Activated T-cell treated with anti-CD3 and anti-CD28 coated beads for 48 hours (primary cell): Measurements from ENCODE around the gene LMCD1.

ENCODE experiments used
- DNase-seq: peaks from one replicate; pipeline ENCODE4 v3.0.0-alpha.2; 2020; ENCODE audit warnings: low read depth

Gene LMCD1

DNA sequence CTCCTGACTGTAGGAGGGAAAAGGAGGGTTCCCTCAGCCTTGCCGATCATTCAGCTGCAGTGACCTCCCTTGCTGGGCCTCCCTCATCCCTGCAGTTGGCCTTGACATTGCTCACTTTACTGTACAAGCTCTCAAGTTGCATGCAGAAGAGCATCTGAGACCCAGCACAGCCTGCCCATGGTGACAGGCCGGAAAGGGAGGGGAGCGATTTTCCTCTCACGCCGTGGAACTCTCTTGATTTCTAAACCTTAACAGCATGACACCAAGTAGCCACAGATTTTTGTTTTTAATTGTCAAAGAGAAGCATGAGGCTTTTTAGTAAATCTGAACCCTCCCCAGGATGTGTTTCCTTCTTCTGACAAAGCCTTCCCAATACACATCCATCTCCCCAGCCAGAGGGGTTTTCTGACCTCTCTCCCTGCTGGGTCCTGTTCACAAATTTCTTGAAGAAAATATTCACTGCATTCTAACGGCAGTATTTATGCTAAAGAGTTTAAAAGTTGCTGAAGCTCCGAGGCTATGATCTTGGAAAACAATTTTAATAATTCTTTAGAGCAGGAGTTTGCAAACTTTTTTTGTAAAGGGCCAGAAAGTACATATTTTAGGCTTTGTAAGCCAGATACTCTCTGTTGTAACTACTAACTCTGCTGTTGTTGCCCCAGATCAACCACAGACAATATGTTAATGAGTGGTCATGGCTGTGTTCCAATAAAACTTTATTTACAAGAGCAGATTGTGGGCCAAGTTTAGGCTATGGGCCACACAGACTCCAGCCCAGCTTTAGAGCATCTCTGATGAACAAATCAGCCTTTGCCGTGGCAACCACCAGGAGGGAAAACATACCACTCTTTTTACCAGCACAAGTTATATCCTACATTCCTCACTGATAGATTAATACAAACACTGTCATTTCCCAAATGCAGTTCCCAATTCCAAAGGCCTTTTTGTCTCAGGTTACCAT lies 34.8 kb downstream of the LMCD1 start:
- no peak for DNase-seq

DNA sequence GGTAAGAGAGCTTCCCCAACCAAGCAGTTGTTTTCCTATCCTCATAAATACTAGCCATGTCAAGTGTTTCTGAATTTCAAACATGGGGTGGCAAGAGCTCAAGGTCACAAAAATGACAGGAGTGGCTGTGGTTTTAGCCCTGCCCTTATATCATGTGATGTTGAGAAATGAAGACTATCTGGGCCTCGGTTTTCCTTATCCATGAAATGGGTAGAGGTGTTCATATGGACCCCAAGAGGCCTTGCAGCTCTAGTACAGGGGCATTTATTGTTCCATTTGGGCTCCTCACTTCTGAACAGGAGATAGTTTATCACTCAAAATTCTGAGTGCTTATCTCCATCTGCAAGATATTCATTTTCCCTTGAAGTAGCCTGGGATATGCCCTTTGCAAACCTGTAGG lies 35.8 kb downstream of the LMCD1 start:
- no peak for DNase-seq

DNA sequence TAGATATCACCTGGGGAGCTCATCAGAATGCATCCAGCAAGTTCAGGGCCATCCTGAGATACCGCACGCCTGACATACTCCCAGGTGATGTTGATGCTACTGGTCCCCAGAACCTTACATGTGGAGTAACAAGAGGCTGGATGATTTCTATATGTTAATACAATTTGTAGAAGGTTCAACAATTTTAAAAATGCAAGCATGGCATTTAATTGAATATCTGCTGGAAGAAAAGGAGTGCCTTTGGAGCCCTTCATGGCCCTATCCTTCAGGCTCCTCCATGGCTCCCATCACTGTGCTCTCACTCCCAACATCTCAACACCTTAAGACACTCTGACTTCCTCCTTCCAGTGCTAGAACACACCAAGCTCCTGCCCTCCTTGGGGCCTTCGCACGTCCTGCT lies 36.6 kb downstream of the LMCD1 start:
- DNase-seq: no peak

DNA sequence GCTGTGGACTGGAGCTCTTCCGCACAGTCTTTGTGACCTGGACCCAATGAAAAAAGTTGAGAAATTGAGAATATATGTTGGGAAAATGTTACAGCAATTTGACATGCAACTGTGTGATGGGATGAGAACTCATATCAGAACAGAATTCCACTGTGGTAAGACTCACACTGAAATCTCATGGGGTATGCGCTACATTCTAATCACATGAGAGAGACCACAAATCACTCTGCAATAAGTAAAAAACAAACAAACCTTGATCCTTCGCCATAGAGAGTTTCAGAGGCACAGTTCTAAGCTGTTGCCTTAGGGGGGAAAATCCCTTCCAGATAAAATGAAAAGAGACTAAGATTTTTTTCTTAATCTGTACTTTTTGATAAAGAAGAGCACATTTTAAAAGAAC lies 37.3 kb downstream of the LMCD1 start:
- no peak for DNase-seq

DNA sequence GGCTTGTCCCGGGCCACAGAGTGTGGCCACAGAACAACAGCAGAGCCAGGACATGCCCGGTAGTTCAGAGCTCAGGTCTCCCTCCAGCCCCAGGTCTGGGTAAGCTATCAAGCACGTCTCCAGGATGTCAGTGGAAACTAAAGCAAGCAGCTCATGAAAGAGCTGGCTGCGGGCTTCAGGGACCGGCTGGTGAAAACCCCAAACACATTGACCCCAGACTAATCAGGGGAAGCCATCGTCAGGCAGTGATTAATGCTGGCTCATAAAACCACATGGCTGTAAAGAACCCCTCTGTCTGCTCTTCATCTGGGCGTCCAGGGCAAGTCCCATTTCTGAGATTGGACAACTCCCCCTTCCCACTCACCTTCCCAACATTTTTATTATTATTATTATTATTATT lies 37.8 kb downstream of the LMCD1 start:
- no peak for DNase-seq

DNA sequence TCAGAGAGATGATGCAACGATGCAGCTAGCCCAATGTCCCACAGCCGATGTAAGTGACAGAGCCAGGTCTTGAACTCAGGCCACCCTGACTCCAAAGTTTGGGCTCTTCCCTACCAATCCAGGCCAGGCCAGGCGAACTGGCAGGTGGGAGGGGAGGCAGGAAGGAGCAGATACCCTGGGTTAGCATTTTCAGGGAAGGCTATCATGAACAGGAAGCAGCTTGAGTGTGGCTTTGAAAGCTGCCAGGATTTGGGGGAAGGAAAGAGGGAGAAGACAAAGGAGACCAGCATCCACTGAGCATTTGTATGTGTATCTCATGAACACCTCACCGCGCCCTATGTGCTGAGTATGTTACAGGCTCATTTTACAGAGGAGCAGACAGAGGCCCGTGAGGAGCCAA lies 38.8 kb downstream of the LMCD1 start:
- DNase-seq: no peak

DNA sequence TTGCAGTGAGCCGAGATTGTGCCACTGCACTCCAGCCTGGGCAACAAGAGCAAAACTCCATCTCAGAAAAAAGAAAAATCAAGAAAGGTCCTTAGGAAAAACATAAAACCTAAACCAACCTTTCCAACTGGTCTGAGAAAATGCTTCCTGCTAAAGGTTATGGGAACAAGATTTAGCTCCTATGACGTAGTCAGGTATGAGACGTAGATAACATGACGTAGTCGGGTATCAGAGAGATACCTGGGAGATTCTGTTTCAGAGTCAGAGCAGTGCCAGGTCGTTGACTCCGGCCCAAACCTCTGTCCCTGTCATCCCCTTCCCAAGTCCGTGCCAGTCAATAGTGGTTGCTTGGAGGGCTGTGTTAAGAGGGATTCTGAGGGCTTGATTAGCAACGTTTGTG lies 39.9 kb downstream of the LMCD1 start:
- no peak for DNase-seq

DNA sequence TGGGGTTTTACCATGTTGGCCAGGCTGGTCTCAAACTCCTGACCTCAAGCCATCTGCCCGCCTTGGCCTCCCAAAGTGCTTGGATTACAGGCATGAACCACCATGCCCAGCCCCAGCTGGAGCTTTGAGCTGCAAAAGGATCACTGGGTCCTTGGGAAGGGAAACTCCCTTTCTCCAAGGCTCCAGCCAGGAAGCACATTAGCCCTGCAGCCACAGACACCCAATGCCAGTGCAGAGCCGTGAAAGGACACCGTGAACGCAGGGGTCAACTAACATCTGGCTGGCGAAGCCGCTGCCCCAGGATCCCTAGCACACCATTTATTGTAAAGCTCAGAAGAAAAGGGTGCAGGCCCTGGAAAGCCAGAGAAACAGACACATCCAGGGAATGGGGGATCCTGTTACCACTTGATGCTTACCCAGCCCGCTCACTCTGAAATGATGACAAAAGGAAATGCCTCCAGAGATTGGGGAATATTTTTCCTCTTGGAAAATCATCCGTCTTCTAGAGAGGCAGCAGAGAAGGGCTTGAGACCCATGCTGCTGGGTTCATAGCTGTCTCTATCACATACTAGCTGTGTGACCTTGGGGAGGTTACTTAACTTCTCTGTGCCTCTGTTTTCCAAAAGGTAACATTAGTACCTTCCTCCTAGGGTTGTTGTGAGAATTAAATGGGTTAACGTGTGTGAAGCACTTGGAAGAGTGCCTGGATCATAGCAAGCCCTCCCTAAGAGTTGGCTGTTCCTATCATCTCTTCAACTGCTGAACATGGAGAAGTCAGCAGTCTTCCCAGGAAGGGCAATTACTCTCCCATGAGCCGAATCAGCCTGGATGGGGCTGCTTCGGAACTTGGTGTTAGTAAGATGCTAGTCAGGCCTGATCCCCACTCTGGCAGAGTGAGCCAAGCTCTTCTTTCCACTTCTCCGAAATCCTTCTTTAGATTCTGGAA lies 40.8 kb downstream of the LMCD1 start:
- DNase-seq: no peak

DNA sequence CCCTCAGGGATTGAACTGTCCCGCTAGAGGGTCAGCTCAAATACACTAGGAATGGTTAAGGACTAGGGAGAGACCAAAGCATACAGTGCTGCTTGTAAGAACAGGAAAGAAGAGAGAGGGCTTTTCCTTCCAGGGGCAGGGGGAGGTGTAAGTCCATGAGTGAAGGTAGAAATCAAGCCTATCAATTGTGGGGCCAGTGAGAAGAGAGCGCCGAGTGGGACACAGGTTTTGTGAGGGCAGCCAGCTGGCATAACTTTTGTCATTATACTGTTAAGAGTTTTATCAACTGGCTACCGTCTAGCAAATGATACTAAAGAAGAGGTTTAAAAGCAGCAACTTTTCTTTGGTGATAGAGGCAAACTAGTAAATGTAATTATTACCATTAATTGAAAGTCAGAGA lies 45.0 kb downstream of the LMCD1 start:
- no peak for DNase-seq

DNA sequence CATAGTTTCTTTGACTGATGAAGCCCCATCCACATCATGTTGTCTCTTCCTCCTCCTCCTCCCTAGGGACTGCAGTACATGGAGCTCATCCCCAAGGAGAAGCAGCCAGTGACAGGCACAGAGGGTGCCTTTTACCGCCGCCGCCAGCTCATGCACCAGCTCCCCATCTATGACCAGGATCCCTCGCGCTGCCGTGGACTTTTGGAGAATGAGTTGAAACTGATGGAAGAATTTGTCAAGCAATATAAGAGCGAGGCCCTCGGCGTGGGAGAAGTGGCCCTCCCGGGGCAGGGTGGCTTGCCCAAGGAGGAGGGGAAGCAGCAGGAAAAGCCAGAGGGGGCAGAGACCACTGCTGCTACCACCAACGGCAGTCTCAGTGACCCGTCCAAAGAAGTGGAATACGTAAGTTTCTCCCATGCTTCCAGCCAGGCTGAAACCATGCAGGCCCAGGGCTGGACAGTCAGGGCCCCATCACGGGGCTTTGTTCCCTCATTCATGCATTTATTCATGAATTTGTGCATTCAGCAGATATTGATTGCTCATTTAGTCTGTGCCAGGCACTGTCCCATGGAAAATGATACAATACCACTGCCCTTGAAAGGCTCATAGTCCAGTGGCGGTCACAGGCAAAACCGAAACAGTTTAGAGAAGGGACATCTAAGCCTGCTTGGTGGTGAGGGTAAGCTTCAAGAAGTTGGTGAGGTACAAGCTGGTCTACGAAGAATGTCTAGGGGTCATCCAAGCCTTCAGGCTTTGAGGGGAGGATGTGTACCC lies 47.1 kb downstream of the LMCD1 start:
- no peak for DNase-seq

DNA sequence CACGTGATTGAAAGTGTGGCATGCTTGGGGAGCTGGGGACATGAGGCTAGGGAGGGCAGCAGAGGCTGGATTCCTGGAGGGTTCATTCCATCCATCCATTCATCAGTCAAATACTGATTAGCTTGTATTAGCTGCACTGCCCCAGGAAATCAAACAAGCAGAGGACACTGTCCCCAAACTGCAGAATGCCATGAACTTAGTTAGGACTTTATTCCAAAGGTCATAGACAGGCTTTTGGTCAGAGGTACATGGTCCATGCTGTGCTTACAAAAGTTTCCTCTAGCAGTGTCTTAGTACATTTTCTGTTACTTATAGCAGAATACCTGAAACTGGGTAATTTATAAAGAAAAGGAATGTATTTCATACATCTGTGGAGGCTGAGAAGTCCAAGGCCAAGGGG lies 47.7 kb downstream of the LMCD1 start:
- DNase-seq: no peak

DNA sequence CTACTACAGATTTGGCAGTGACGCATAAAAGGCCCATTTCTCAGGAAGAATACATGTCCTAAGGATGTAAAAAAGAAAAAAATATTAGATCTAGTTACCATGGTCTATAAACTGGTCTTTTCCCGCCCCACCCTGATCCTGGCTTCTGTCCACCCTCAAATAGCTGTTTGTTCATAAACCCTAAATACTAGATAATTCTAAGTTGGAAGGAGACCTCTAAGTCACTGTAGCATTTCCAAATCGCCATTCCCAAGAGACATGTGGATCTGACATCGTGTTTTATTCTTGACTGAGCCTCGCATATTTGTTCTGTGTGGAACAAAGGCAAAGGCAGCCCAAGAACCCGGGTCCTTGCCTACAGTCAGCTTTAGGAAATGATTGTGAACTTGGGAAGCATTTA lies 49.0 kb downstream of the LMCD1 start:
- no peak for DNase-seq

DNA sequence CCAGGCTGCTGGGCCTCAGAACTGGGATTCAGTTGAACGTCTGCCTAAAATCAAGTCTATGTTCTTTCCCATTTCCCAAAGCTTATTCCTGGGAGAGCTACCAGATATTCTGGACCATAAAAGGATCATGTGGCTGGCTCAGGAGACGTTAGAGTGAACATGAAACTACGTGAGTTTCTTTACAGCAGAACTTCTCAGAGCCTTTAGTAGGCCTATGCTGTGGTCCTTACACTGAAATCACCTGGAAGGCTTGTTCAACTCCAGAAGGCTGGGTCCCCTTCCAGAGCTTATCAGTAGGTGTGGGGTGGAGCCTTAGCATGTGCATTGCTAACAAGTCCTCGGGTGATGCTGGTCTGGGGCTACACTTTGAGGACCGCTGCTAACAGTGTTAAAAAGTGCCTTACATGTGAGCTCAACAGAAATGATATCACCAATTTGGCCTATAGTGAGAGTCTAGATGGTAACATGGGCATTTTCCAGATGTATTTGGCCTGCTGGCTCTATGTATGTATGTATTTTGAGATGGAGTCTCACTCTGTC lies 50.7 kb downstream of the LMCD1 start:
- no peak for DNase-seq

DNA sequence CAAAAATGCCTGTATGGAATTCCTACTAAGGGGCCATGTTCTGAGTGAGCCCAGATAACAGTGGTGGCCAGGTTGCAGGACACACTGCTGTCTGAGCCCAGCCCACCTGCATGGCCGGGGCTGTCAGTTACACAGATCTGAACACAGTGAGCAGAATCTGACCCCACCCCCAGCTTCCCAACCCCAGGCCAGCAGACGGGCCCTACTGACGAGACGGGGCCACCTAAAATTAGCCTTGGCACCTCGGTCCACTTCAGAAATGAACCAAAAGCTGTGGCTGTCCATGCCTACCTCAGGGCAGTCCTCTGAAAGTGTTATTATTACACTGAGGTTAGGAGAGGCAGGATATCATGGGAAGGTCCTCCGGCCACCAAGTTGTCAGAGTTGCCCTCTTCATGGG lies 51.8 kb downstream of the LMCD1 start:
- no peak for DNase-seq

DNA sequence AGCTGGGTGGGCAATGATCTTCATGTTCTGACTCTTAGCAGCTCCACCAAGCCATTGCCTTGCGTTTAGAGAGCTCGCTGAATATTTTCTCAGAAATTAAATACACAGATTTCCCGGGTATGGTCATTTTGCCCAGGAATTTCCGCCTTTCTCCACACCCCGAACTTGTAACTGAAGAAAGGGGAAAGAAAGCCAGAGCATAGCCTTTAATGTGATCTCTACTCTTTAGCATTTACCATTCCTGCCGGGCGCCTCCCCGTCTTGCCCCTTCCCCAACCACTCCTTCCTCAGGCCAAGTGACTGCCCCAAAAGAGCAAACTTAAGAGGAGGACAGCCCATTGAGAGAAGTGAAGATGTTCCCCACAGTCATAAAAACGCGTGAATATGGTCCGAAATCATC lies 53.1 kb downstream of the LMCD1 start:
- no peak for DNase-seq

DNA sequence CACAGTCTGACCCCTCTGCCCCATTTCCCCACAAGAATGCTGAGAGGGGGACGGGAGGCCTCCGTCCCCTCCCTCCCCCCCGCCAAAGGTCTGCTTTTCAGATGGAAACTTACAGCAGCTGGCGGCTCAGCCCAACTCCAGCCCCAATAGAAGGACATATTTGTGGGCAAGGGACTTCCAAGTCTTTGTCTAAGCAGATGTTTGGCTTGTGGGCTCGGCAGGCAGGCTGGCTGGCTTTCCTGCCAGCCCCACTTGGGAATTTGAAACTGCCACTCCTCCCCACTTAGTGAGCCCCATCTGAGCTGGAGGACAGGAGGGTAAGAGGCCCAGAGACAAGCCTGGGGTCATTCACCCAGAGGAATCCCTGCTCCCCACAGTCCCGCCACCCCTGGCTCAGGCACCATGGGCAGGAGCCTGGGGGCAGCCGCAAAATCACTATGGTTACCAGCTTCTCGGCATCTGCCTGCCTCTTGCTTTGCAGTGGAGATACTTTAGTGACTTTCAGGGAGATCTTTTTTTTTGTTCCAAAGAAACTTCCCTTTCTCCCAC lies 53.6 kb downstream of the LMCD1 start:
- DNase-seq: no peak

DNA sequence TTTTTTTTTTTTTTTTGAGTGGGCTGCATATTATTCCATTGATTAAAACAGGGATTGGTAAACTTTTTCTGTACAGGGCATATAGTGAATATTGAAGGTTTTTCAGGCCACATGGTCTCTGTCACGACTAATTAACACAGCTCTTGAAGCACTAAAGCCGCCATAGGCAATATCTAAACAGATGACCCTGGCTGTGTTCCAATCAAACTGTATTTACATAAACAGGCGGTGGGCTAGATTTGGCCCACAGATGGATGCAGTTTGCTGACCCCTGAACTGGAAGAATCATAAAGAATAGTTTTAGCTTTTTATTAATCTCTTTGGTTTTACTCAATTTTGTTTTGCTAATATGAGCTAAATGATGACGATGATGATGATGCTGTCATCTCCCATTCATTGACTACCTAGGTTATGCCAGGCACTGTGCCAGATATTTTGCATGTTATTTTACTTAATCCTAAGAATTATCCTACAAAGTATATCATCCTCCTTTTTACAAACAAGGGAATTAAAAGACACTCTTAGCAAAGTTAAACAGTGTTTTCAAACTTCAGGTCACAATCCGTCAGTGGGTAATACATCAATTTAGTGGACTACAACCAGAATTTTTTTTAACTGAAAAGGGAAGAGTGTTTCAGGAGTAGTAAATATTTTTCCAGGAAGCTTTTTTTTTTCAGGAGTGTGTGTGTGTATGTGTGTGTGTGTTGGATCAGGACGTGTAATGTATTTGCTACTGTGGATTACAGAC lies 54.3 kb downstream of the LMCD1 start:
- DNase-seq: no peak

DNA sequence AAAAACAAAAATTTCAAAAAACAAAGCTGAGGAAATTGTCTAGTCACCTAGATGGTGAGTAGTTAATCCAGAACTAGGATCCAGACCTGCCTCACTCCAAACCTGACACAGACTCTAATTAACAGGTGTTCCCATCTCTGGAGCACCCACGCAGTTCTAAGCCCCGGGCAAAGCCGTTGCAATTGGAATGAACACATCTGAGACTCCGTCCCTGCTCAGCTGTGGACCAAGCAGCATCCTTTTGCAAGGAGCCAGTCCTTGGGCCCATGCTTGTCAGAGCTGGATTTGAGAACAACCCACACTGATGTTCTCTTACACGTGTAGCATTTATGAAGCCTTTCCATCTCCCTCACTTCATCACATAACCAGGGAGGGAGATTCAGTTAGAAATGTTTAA lies 54.8 kb downstream of the LMCD1 start:
- no peak for DNase-seq

DNA sequence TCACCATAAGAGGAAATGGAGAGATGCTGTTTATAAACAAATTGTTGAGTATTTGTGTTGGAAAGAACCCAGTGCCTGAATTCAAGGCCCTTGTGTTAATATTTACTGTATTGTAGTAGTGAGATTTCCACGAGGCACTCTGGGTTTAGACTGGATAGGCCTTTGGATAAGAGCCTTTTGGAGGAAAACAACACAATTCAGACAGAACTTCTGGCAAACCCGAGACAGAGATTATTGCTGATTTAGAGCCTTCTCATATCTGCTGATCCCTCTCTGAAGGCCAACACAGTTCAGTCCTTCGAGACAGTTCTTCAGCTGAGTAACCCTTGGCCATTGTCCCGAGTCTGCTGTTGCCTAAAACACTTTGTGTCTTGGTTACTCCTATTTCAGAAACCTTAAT lies 55.7 kb downstream of the LMCD1 start:
- DNase-seq: no peak

DNA sequence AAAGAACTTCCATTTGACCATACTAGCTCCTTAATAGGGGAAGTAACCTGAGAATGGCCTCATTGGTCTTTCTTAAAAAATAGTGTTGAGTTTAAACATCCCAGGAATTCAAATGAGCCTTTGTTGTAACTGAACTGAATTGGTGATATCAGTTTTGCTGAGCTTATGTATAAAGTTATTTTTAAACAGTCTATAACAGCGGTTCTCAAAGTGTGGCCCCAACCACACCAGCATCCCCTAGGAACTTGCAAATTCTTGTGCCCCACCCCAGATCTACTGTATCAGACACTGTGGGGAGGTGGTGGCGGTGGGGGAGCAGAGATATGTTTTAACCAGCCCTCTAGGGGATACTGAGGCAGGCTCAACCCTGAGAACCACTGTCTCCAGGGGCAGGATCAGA lies 57.0 kb downstream of the LMCD1 start:
- DNase-seq: no peak

DNA sequence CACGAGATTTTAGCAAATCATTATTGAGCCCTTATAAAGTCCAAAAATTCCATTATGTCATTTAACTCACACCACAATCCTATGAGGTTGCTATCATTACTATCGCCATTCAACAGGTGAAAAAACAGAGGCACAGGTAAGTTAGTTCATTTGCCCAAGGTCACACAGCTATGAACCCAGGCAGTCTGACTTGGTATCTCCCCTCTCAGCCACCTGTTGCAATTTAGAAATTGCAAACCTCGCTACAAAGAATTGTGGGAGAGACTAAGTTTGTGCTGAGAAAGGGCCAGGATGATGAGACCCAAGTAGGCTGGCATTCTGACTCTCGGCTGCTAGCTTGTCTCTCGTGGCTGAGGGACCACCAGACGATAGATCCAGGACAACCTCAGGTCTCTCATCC lies 57.7 kb downstream of the LMCD1 start:
- DNase-seq: no peak
